GM12891 (cell line): Measurements from ENCODE around the gene DUSP2.

Source experiments
- PAX5 ChIP-seq: IDR thresholded peaks from 2 replicates; pipeline ENCODE4 v1.6.1; 2011; ENCODE audit warnings: low read length, moderate library complexity, mild to moderate bottlenecking; ENCODE audit not compliant: insufficient read depth, severe bottlenecking
- POLR2A ChIP-seq: IDR thresholded peaks from 2 replicates; pipeline ENCODE4 v1.6.1; 2011; ENCODE audit warnings: low read depth, low read length, control low read depth
- POLR2AphosphoS5 ChIP-seq: IDR thresholded peaks from 2 replicates; pipeline ENCODE4 v1.6.1; 2011; ENCODE audit warnings: low read depth, low read length, control low read depth
- TAF1 ChIP-seq: IDR thresholded peaks from 2 replicates; pipeline ENCODE4 v1.6.1; 2011; ENCODE audit warnings: low read depth, low read length, control low read depth

GRCh38 chr2:96128456-96128855 lies 16.8 kb downstream of the DUSP2 start:
- no peak for TF ChIP-seq POLR2AphosphoS5
- TF ChIP-seq POLR2A = no peak
- TF ChIP-seq PAX5 = no peak
- no peak for TF ChIP-seq TAF1
